Measurements from ENCODE around the gene HDAC4.
A peak's percentile ranks its signal among the peaks of the same experiment; 100 is the strongest.

HDAC4 gene

DNA sequence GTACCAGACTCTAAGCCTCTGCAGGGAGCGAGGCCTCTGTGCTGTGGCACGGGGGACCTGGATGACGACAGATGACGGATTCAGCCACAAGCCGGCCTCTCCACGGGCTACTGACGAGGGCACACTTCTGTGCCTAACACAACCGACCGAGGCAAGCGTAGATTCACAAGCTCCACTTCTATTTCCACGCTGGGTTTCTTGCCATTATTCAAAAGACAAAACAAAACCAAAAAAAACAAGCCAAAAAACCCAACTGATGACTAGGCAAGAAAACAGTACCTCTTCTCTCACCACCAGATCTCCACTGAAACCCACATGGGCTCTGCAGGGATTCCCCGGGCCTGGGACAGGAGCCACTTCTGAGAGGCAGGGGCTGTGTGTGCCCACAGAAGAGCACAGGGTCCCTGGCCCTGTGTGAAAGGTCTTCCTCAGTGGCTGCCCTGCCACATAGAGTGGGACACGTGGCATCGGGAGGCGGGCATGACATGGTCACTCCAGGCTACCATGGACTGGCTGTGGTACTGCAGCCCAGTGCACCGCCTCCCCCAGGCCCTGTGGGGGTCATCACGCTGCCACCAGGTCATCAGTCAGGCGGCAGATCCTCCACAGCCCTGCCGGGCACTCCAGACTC is 254.7 kb downstream of the HDAC4 start:
- TF ChIP-seq, protein P1, sequence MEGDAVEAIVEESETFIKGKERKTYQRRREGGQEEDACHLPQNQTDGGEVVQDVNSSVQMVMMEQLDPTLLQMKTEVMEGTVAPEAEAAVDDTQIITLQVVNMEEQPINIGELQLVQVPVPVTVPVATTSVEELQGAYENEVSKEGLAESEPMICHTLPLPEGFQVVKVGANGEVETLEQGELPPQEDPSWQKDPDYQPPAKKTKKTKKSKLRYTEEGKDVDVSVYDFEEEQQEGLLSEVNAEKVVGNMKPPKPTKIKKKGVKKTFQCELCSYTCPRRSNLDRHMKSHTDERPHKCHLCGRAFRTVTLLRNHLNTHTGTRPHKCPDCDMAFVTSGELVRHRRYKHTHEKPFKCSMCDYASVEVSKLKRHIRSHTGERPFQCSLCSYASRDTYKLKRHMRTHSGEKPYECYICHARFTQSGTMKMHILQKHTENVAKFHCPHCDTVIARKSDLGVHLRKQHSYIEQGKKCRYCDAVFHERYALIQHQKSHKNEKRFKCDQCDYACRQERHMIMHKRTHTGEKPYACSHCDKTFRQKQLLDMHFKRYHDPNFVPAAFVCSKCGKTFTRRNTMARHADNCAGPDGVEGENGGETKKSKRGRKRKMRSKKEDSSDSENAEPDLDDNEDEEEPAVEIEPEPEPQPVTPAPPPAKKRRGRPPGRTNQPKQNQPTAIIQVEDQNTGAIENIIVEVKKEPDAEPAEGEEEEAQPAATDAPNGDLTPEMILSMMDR (IDR thresholded peaks at IDR 0.05; ENCODE audit: extremely low read depth, insufficient read depth, missing control alignments): no peak
- in situ Hi-C loops (cut with MboI; ENCODE audit: low pct_unique_long_range_greater_than_20kb, low sequenced_read_pairs, unreplicated experiment): no loop called here
- DNase-seq (ENCODE audit: low spot score): peak; percentile 77

DNA sequence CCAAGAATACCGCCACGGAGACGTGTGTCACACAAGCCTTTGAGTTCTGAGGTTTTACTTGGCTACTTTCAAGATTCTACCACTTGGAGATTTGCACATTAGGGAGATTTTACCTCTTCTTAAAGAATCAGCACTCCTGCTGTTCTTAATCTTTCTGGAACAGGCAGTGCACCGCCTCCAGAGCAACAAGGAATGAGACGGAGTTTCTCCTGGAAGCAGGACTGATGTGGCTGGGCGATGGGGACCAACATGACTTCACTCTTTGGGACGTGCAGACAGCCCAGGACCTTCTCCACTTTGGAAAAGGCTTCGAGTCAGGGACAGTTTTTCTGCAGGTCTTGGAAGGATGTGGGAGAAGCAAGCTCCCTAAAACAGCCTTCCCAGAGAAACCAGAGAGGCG is 255.2 kb downstream of the HDAC4 start:
- TF ChIP-seq, protein P1 (IDR thresholded peaks at IDR 0.05; ENCODE audit: extremely low read depth, insufficient read depth, missing control alignments): no peak
- in situ Hi-C loops (cut with MboI; ENCODE audit: low pct_unique_long_range_greater_than_20kb, low sequenced_read_pairs, unreplicated experiment): no loop called here
- no peak for DNase-seq (ENCODE audit: low spot score)

DNA sequence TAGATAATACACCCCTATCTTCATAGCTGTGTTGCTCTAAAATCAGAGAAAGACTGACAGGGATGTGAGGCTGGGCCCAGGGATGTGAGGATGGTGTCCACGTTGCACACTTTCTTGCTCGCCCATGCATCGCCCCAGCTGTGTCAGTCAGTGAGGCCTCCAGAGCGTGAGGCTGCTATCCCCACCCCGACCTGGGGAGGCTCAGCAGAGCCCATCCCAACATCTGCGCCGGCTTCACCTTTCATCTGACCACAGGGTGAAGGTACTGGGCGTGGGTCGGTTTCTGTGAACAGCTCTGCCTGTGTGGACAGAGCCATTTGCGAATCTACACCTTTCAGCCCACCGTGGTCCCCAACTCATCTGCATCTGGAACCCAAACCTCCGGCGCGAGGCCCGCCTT is 255.7 kb downstream of the HDAC4 start:
- no peak for DNase-seq (ENCODE audit: low spot score)
- TF ChIP-seq, protein P1 (IDR thresholded peaks at IDR 0.05; ENCODE audit: extremely low read depth, insufficient read depth, missing control alignments): no peak
- in situ Hi-C loops (cut with MboI; ENCODE audit: low pct_unique_long_range_greater_than_20kb, low sequenced_read_pairs, unreplicated experiment): no loop called here

DNA sequence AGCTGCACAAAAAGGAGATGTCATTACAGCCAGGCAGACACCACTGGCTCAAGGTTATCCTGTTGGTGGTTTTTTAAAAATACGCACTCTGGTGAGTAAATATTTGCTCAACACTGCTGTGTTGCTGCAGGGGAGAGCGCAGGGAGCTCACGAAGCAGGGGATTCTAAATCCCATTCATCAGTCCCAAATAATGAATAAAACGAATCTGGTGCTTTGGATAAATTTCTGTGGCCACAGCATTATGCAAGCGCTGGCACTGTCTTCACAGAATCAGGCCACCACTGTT is 256.2 kb downstream of the HDAC4 start:
- in situ Hi-C loops (cut with MboI; ENCODE audit: low pct_unique_long_range_greater_than_20kb, low sequenced_read_pairs, unreplicated experiment): no loop called here
- no peak for DNase-seq (ENCODE audit: low spot score)
- TF ChIP-seq, protein P1 (IDR thresholded peaks at IDR 0.05; ENCODE audit: extremely low read depth, insufficient read depth, missing control alignments): no peak

DNA sequence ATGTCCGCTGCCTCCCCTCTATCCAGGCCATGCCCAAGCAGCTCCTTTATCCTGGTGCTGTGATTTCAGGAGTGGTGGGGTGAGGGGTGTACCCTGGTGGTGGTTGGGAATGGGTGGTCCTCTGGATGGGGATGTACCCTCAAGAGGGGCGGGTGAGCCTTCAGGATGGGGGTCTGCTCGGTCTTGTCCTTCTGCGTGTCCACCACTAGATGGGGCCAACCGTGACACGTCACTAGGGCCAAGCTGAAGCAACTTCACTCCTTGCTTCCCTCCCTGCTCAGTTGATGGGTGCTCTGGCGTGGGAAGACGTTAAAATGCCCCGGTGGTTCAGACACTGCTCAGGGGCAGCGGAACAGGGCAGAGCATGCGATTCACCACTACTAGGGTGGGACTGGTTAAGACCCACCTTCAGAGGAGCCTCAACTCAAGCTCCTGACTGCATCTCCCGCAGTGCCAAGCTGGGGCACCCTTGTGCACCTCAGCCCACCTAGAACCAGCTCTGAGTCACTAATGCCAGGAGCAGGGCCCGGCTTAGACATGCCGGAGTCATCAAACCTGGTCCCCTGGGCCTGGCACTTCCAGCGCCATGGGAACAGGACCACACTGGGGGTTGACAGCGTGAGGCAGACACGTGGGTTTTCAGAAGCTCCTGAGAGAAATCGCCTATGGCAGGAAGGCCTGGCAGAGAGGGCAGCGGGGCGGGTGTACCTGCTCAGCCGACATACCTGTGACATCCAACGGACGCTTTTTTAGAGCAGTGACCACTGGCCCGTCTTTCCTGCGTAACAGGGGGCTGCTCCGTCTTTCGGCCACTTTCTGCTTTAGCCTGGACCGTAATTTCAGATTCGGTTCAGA is 256.7 kb downstream of the HDAC4 start:
- in situ Hi-C loops (cut with MboI; ENCODE audit: low pct_unique_long_range_greater_than_20kb, low sequenced_read_pairs, unreplicated experiment): no loop called here
- TF ChIP-seq, protein P1 (IDR thresholded peaks at IDR 0.05; ENCODE audit: extremely low read depth, insufficient read depth, missing control alignments): peak; percentile 58
- peak; percentile 73 for DNase-seq (ENCODE audit: low spot score)

DNA sequence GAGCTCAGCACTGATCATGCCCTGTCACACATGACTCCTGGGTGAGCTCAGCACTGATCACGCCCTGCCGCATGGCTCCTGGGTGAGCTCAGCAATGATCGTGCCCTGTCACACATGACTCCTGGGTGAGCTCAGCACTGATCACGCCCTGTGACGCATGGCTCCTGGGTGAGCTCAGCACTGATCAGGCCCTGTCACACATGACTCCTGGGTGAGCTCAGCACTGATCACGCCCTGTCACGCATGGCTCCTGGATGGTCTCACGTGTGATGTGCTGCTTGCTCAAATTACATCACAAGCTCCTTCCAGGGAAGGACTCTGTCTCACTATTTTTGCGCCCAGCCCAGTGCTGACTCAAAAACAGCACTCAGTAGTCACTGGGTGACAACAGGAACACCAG is 258.0 kb downstream of the HDAC4 start:
- DNase-seq (ENCODE audit: low spot score): no peak
- TF ChIP-seq, protein P1 (IDR thresholded peaks at IDR 0.05; ENCODE audit: extremely low read depth, insufficient read depth, missing control alignments): no peak
- in situ Hi-C loops (cut with MboI; ENCODE audit: low pct_unique_long_range_greater_than_20kb, low sequenced_read_pairs, unreplicated experiment): no loop called here

Data from GM13977 (cell line).